SK-N-DZ (cell line): ENCODE results near the gene PKM.
"Not testable (repeated sequence)": the region's sequence is repeated elsewhere in the genome, so short reads cannot be mapped to it uniquely, and the experiment has no call there.

Source experiments
- DNase-seq: peaks from one replicate; pipeline ENCODE4 v3.0.0-alpha.2; 2015; ENCODE audit warnings: low spot score

The PKM gene

GRCh38 chr15:72176743-72177142 lies 54.2 kb downstream of the PKM start:
- DNase-seq: no peak

GRCh38 chr15:72176159-72176558 lies 54.8 kb downstream of the PKM start:
- DNase-seq: no peak

- no peak for DNase-seq
Measured at GRCh38 chr15:72175186-72176044, 55.6 kb downstream of the PKM start.

GRCh38 chr15:72174551-72175165 lies 56.3 kb downstream of the PKM start:
- DNase-seq: no peak

- no peak for DNase-seq
Measured at GRCh38 chr15:72173864-72174550, 57.0 kb downstream of the PKM start.

GRCh38 chr15:72173401-72173800 lies 57.6 kb downstream of the PKM start:
- no peak for DNase-seq

GRCh38 chr15:72172796-72173195 lies 58.2 kb downstream of the PKM start:
- no peak for DNase-seq

GRCh38 chr15:72171978-72172377 lies 59.0 kb downstream of the PKM start:
- DNase-seq: not testable (repeated sequence)

GRCh38 chr15:72170691-72171090 lies 60.3 kb downstream of the PKM start:
- no peak for DNase-seq

GRCh38 chr15:72169921-72170611 lies 60.9 kb downstream of the PKM start:
- no peak for DNase-seq

GRCh38 chr15:72169236-72169920 lies 61.6 kb downstream of the PKM start:
- no peak for DNase-seq

GRCh38 chr15:72168808-72169190 lies 62.2 kb downstream of the PKM start:
- DNase-seq: no peak

- no peak for DNase-seq
Measured at GRCh38 chr15:72168131-72168807, 62.7 kb downstream of the PKM start.

GRCh38 chr15:72167445-72167844 lies 63.5 kb downstream of the PKM start:
- no peak for DNase-seq

- no peak for DNase-seq
Measured at GRCh38 chr15:72166716-72167417, 64.1 kb downstream of the PKM start.

- DNase-seq: no peak
Measured at GRCh38 chr15:72163719-72164118, 67.3 kb downstream of the PKM start.

GRCh38 chr15:72162569-72162968 lies 68.4 kb downstream of the PKM start:
- DNase-seq: no peak

- DNase-seq: no peak
Measured at GRCh38 chr15:72161361-72162132, 69.4 kb downstream of the PKM start.

GRCh38 chr15:72160696-72161245 lies 70.2 kb downstream of the PKM start:
- no peak for DNase-seq
